Panc1 (cell line): ENCODE measurements around the gene PAFAH1B2. TPM values are rescaled to one million over a fixed set of nuclear protein-coding genes. Genes with fewer than 3 reads are reported as not detected.
A peak's percentile ranks its signal among the peaks of the same experiment; 100 is the strongest.

Experiments used
- ATAC-seq: fragments of 200-7000 bp; cut with Tn5 transposase; 2 replicates; pipeline ENCODE4 v1.9.1; 2020; ENCODE audit warnings: mild to moderate bottlenecking, moderate library complexity
- BruUV-seq: library from RNA; stranded (reverse); fragments of 400-500 nt; replicated peaks from 2 replicates; lab custom pipeline; 2021; lab: Mats Ljungman, UMichigan
- CTCF ChIA-PET: fragments of 300-600 bp; sonication (Branson Sonifier 250); formaldehyde crosslinking; loops from one replicate; lab custom pipeline; 2022; ENCODE audit warnings: antibody characterized with exemption; lab: Charles Lee
- POLR2A ChIA-PET: fragments of 300-600 bp; sonication (Branson Sonifier 250); formaldehyde crosslinking; loops from one replicate; lab custom pipeline; 2022; ENCODE audit warnings: antibody characterized with exemption; lab: Charles Lee
- DNase-seq: peaks from one replicate; pipeline ENCODE4 v3.0.0-alpha.2; 2010; ENCODE audit warnings: low read depth, low spot score
- H3K27ac ChIP-seq: 2 replicates; pipeline ENCODE4 v1.5.1; 2011; ENCODE audit warnings: mild to moderate bottlenecking, low read length, inconsistent platforms
- H3K27me3 ChIP-seq: fragments of 200-500 bp; sonication (Bioruptor generic); 2 replicates; pipeline ENCODE4 v1.6.0; 2014; ENCODE audit warnings: low read length, inconsistent platforms; ENCODE audit not compliant: control insufficient read depth, insufficient read depth
- H3K36me3 ChIP-seq: fragments of 200-500 bp; sonication (Bioruptor generic); 2 replicates; pipeline ENCODE4 v1.5.1; 2014; ENCODE audit warnings: inconsistent platforms, mild to moderate bottlenecking, low read length, moderate library complexity; ENCODE audit not compliant: control insufficient read depth, insufficient read depth
- H3K4me1 ChIP-seq: 2 replicates; pipeline ENCODE4 v1.5.1; 2011; ENCODE audit warnings: inconsistent platforms, mild to moderate bottlenecking, low read length, moderate library complexity; ENCODE audit not compliant: control insufficient read depth, insufficient read depth
- H3K4me3 ChIP-seq, 2 experiments: 2 replicates each; pipeline ENCODE4 v1.5.1; 2011 to 2012; ENCODE audit warnings: low read depth in 2 of 2, low read length in 2 of 2, mild to moderate bottlenecking in 2 of 2, inconsistent platforms in 1 of 2, moderate library complexity in 1 of 2
- H3K9me3 ChIP-seq: fragments of 200-500 bp; sonication (Bioruptor generic); 2 replicates; pipeline ENCODE4 v1.5.1; 2014; ENCODE audit warnings: low read depth, mild to moderate bottlenecking, inconsistent platforms, low read length, moderate library complexity; ENCODE audit not compliant: control insufficient read depth, insufficient read depth
- POLR2AphosphoS5 ChIP-seq: IDR thresholded peaks from 2 replicates; pipeline ENCODE4 v1.6.1; 2012; ENCODE audit warnings: mild to moderate bottlenecking, low read depth, low read length, moderate library complexity
- SIN3A ChIP-seq: IDR thresholded peaks from 2 replicates; pipeline ENCODE4 v1.6.1; 2012; ENCODE audit warnings: low read depth, mild to moderate bottlenecking, low read length, moderate library complexity, borderline replicate concordance; ENCODE audit not compliant: insufficient read depth
- TCF7L2 ChIP-seq: IDR thresholded peaks from 2 replicates; pipeline ENCODE4 v1.6.1; 2011; ENCODE audit warnings: mild to moderate bottlenecking, low read depth, low read length, inconsistent platforms
- in situ Hi-C: cut with HindIII; loops from 2 replicates; pipeline ENCODE4 v1.10.0; 2016; ENCODE audit warnings: low sequenced_read_pairs, low pct_unique_long_range_greater_than_20kb
- intact Hi-C: fragments of 100-400 bp; cut with micrococcal nuclease; formaldehyde crosslinking; loops from one replicate; pipeline ENCODE4 v1.10.0; 2022; ENCODE audit not compliant: unreplicated experiment
- total RNA-seq: library from RNA; stranded (reverse); gene quantifications from one replicate; pipeline ENCODE4 v1.2.1, GENCODE V29; 2021; ENCODE audit not compliant: unreplicated experiment
- TF ChIP-seq, protein P1 (sequence below), 2 experiments: IDR thresholded peaks; 2 replicates each; pipeline ENCODE4 v1.6.1; 2011 to 2012; ENCODE audit warnings: low read depth in 2 of 2, control low read depth in 1 of 2, low read length in 1 of 2, mild to moderate bottlenecking in 1 of 2, moderate library complexity in 1 of 2; ENCODE audit not compliant: insufficient read depth in 1 of 2
- TF ChIP-seq, protein P2 (sequence below): fragments of 450-650 bp; IDR thresholded peaks from 2 replicates; pipeline ENCODE4 v1.5.1; 2017; ENCODE audit warnings: mild to moderate bottlenecking

PAFAH1B2 gene
- total RNA-seq, 1 experiment from 2014 or later, result 179 TPM

DNA sequence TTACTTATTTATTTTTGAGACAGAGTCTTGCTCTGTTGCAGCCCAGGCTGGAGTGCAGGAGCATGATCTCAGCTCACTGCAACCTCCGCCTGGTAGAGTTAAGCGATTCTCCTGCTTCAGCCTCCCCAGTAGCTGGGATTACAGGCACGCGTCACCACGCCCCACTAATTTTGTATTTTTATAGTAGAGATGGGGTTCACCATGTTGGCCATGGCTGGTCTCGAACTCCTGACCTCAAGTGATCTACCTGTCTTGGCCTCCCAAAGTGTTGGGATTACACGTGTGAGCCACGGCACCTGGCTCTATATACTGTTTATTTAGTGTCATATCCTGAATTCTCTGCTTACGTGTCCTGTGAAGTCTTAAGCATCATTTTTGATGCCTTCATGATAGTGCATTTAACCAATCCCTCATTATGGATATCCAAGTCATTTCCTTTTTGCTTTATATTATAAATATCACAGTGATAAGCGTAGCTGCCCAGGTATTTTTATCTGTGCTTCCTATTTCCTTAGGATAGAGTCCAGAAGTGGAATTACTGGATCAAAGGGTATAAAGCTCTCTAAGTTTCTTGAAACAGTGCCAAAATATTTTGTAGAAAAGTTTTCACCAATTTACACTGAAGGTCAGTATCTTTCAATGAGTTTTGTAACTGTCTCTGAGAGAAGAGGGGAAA, 33.6 kb downstream of the PAFAH1B2 start:
- CTCF ChIA-PET, result no interaction called here

DNA sequence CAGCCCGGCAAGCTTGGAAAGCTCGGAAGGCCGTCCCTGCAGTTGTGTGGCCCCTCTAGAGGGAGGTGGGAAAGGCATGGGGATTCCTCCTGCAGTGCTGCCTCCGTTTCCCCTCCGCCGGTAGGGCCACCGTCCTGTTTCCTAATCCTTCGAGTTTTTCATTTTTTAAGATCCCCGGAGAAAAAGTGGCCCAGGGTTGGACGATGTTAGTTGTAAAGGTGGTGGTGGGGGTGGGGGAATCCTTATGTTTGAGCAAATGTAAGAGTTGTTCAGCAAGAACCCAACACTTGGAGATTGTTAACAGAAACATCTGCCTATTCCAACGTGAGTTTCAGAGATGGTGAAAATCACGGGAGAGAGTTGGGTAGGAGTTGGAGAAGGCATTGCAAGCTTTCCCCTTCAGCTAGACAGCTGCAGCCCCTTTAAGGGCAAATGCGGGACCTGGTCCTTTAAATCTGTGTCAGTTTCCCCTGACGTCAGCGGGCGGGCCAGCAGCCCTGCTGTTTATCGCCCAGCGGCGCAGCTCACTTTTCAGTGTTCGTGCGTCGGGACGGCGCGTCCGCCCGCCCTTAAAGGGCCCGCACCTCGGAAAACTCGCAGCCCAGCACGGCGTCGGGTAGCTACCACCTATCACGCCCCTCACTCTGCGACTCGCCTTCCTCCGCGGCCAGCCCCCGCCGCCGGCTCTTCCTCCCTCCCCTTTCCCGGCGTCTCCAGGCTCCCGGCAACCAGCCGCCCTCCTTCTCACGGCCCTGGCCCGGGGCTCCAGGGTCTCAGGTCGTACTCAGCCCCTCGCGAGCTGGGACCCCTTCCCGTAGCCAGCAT, 34.3 kb downstream of the PAFAH1B2 start, which contains the start of gene SIDT2:
SIDT2 (plus strand) TSS at position 534 of the 825 bp plus-strand sequence. CDS start 521 bp downstream, outside the sequence.
- DNase-seq (peak; percentile 78), ATAC-seq (peak; percentile 96)
- Histone ChIP-seq H3K36me3 (no peaks in the 10 kb centered on the region), H3K4me1 (peaks cover 21% of the 10 kb centered on the region), H3K27me3 (no peaks in the 10 kb centered on the region), H3K9me3 (no peaks in the 10 kb centered on the region), H3K27ac (peak within 1 kb of the TSS; percentile 87), H3K4me3 (peak within 1 kb of the TSS; percentile 70 to 88)
- ChIA-PET POLR2A (interaction anchor here (1.1 kb wide), 1 partner anchor 12 kb away, joined by 4 read pairs; no protein-coding TSS in a partner anchor), CTCF (interaction anchor here (0.9 kb wide), 1 partner anchor 447 kb away, joined by 3 read pairs; no protein-coding TSS in a partner anchor)
- in situ Hi-C loops (no loop called here), intact Hi-C loops (loop anchor here (10.0 kb wide), 1 partner anchor 46 kb away; no protein-coding TSS in a partner anchor)
- TF ChIP-seq POLR2AphosphoS5, result peak; percentile 85
- peak; percentile 59; the same call in 1 of the 2 replicates for TF ChIP-seq TCF7L2
- TF ChIP-seq, protein P1, sequence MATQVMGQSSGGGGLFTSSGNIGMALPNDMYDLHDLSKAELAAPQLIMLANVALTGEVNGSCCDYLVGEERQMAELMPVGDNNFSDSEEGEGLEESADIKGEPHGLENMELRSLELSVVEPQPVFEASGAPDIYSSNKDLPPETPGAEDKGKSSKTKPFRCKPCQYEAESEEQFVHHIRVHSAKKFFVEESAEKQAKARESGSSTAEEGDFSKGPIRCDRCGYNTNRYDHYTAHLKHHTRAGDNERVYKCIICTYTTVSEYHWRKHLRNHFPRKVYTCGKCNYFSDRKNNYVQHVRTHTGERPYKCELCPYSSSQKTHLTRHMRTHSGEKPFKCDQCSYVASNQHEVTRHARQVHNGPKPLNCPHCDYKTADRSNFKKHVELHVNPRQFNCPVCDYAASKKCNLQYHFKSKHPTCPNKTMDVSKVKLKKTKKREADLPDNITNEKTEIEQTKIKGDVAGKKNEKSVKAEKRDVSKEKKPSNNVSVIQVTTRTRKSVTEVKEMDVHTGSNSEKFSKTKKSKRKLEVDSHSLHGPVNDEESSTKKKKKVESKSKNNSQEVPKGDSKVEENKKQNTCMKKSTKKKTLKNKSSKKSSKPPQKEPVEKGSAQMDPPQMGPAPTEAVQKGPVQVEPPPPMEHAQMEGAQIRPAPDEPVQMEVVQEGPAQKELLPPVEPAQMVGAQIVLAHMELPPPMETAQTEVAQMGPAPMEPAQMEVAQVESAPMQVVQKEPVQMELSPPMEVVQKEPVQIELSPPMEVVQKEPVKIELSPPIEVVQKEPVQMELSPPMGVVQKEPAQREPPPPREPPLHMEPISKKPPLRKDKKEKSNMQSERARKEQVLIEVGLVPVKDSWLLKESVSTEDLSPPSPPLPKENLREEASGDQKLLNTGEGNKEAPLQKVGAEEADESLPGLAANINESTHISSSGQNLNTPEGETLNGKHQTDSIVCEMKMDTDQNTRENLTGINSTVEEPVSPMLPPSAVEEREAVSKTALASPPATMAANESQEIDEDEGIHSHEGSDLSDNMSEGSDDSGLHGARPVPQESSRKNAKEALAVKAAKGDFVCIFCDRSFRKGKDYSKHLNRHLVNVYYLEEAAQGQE (IDR thresholded peaks at IDR 0.05; ENCODE audit: insufficient read depth in 1 of 2, low read depth in 2 of 2, low read length in 1 of 2), result 0 out of 4 replicates have a peak, but pooled peaks of 1 of the 2 experiments have one; percentile 61
- TF ChIP-seq SIN3A, result peak; percentile 57; the same call in 1 of the 2 replicates
- TF ChIP-seq, protein P2, sequence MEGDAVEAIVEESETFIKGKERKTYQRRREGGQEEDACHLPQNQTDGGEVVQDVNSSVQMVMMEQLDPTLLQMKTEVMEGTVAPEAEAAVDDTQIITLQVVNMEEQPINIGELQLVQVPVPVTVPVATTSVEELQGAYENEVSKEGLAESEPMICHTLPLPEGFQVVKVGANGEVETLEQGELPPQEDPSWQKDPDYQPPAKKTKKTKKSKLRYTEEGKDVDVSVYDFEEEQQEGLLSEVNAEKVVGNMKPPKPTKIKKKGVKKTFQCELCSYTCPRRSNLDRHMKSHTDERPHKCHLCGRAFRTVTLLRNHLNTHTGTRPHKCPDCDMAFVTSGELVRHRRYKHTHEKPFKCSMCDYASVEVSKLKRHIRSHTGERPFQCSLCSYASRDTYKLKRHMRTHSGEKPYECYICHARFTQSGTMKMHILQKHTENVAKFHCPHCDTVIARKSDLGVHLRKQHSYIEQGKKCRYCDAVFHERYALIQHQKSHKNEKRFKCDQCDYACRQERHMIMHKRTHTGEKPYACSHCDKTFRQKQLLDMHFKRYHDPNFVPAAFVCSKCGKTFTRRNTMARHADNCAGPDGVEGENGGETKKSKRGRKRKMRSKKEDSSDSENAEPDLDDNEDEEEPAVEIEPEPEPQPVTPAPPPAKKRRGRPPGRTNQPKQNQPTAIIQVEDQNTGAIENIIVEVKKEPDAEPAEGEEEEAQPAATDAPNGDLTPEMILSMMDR, result no peak
- BruUV-seq, result no TSS peak

More for the DNA sequence above, 33.6 kb downstream of the PAFAH1B2 start:
- TF ChIP-seq, protein P1 (IDR thresholded peaks at IDR 0.05; ENCODE audit: insufficient read depth in 1 of 2, low read depth in 2 of 2, low read length in 1 of 2), result no peak
- TF ChIP-seq, protein P2, result no peak
- TF ChIP-seq SIN3A (no peak), TCF7L2 (no peak), POLR2AphosphoS5 (no peak)
- Histone ChIP-seq H3K9me3 (no peaks in the 10 kb centered on the region), H3K4me3 (peak overlapping the region; percentile 70 to 88), H3K4me1 (peaks cover 21% of the 10 kb centered on the region), H3K27ac (peak overlapping the region; percentile 87), H3K27me3 (no peaks in the 10 kb centered on the region), H3K36me3 (no peaks in the 10 kb centered on the region)
- no peak for ATAC-seq
- no TSS peak for BruUV-seq
- DNase-seq, result no peak
- POLR2A ChIA-PET, result no interaction called here
- intact Hi-C loops (loop anchor here (10.0 kb wide), 1 partner anchor 47 kb away; no protein-coding TSS in a partner anchor), in situ Hi-C loops (no loop called here)
